ENCODE data around the gene RNU6-9.

DNA sequence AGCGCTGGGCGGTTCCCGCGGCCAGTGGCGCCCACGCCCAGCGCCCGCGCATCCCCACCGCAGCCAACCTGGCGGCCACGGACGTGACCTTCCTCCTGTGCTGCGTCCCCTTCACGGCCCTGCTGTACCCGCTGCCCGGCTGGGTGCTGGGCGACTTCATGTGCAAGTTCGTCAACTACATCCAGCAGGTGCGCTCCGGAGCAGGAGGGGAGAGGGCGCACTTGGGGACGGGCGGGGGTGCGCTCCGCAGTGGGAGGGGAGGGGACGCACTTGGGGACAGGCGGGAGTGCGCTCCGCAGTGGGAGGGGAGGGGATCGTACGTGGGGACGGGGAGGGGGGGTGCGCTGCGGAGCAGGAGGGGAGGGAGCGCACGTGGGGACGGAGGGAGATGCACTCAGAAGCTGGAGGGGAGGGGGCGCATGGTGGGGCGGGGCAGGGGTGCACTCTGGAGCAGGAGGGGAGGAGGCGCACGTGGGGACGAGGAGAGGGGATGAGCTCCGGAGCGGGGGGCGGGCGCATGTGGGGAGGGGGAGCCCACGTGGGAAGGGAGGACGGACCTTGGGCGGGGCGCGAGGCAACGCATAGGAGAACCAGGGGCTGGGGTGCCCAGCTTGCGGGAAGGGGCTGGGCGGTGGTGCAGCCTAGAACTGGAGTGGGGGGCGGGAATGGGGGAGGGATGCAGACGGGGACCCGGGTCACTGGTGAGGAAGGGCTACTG, 25.4 kb downstream of the RNU6-9 start:
- no peak for TF ChIP-seq CTCF (IDR thresholded peaks at IDR 0.05)
- TF ChIP-seq, protein P1, sequence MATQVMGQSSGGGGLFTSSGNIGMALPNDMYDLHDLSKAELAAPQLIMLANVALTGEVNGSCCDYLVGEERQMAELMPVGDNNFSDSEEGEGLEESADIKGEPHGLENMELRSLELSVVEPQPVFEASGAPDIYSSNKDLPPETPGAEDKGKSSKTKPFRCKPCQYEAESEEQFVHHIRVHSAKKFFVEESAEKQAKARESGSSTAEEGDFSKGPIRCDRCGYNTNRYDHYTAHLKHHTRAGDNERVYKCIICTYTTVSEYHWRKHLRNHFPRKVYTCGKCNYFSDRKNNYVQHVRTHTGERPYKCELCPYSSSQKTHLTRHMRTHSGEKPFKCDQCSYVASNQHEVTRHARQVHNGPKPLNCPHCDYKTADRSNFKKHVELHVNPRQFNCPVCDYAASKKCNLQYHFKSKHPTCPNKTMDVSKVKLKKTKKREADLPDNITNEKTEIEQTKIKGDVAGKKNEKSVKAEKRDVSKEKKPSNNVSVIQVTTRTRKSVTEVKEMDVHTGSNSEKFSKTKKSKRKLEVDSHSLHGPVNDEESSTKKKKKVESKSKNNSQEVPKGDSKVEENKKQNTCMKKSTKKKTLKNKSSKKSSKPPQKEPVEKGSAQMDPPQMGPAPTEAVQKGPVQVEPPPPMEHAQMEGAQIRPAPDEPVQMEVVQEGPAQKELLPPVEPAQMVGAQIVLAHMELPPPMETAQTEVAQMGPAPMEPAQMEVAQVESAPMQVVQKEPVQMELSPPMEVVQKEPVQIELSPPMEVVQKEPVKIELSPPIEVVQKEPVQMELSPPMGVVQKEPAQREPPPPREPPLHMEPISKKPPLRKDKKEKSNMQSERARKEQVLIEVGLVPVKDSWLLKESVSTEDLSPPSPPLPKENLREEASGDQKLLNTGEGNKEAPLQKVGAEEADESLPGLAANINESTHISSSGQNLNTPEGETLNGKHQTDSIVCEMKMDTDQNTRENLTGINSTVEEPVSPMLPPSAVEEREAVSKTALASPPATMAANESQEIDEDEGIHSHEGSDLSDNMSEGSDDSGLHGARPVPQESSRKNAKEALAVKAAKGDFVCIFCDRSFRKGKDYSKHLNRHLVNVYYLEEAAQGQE (IDR thresholded peaks at IDR 0.05; ENCODE audit: insufficient read depth in 1 of 2, low read depth in 2 of 2, low read length in 1 of 2) = no peak
- TF ChIP-seq TCF7L2 (IDR thresholded peaks at IDR 0.05; ENCODE audit: low read depth, low read length) = no peak
- no peak for TF ChIP-seq POLR2AphosphoS5 (IDR thresholded peaks at IDR 0.05; ENCODE audit: low read depth, low read length)
